Body of pancreas (tissue), 4 donors: Measurements from ENCODE around the gene KCNQ5.

Experiments used
- CTCF ChIP-seq, 7 experiments: fragments of 450-650 bp in 4 of 7; fragments of 200-600 bp in 3 of 7; sonication (generic) in 3 of 7; IDR thresholded peaks; one replicate each; pipeline ENCODE4 v1.5.1; 2016 to 2019; ENCODE audit warnings: antibody characterized with exemption in 7 of 7
- POLR2A ChIP-seq, 3 donors: fragments of 450-650 bp; IDR thresholded peaks; one replicate each; pipeline ENCODE4 v1.6.1; 2016; ENCODE audit warnings: antibody characterized with exemption in 3 of 3, mild to moderate bottlenecking in 2 of 3

- TF ChIP-seq CTCF (IDR thresholded peaks at IDR 0.05) (peak; percentile 35 to 53 (median 48)), POLR2A (IDR thresholded peaks at IDR 0.05) (no peak)
These were observed 2.8 kb downstream of the KCNQ5 start for GRCh38 chr6:72624557-72625160.
